K562 (cell line): ENCODE measurements around the gene CELA1. TPM values are rescaled to one million over a fixed set of nuclear protein-coding genes. Genes with fewer than 3 reads are reported as not detected.
A peak's percentile ranks its signal among the peaks of the same experiment; 100 is the strongest.

Experiments used
- FOXJ2 ChIP-seq: fragments of 200-800 bp; sonication (Bioruptor generic); IDR thresholded peaks from 2 replicates; pipeline ENCODE4 v1.6.1; 2016; ENCODE audit warnings: missing genetic modification characterization, missing compliant biosample characterization
- HMGN3 ChIP-seq: IDR thresholded peaks from 2 replicates; pipeline ENCODE4 v1.6.1; 2011; ENCODE audit warnings: borderline replicate concordance, low read depth, mild to moderate bottlenecking, mixed read lengths, low read length; ENCODE audit not compliant: insufficient read length; ENCODE audit errors: extremely low read depth
- KLF1 ChIP-seq: fragments of 450-650 bp; IDR thresholded peaks from 2 replicates; pipeline ENCODE4 v1.6.1; 2016; ENCODE audit warnings: missing genetic modification characterization, missing compliant biosample characterization
- MEIS2 ChIP-seq: fragments of 450-650 bp; IDR thresholded peaks from 2 replicates; pipeline ENCODE4 v1.6.1; 2014; ENCODE audit warnings: mild to moderate bottlenecking; ENCODE audit not compliant: partially characterized antibody
- NFE2 ChIP-seq: IDR thresholded peaks from 2 replicates; pipeline ENCODE4 v1.6.1; 2014; ENCODE audit warnings: antibody characterized with exemption, low read depth
- PTRF ChIP-seq: fragments of 450-650 bp; IDR thresholded peaks from 2 replicates; pipeline ENCODE4 v1.6.1; 2016; ENCODE audit warnings: mild to moderate bottlenecking, missing genetic modification characterization, missing compliant biosample characterization
- RBM15 ChIP-seq: fragments of 200-400 bp; formaldehyde crosslinking; IDR thresholded peaks from 2 replicates; pipeline ENCODE4 v1.6.1; 2018; ENCODE audit warnings: mild to moderate bottlenecking, low read length, moderate library complexity; ENCODE audit not compliant: insufficient read depth
- SAFB2 ChIP-seq: fragments of 200-400 bp; formaldehyde crosslinking; IDR thresholded peaks from 2 replicates; pipeline ENCODE4 v1.6.1; 2018; ENCODE audit warnings: borderline replicate concordance, low read length, low read depth, moderate library complexity; ENCODE audit not compliant: severe bottlenecking
- SOX6 ChIP-seq: fragments of 450-650 bp; IDR thresholded peaks from 2 replicates; pipeline ENCODE4 v1.6.1; 2014; ENCODE audit warnings: mild to moderate bottlenecking
- SREBF2 ChIP-seq: sonication (generic); formaldehyde crosslinking; IDR thresholded peaks from 2 replicates; pipeline ENCODE4 v1.4.0; 2020; ENCODE audit warnings: mild to moderate bottlenecking, missing genetic modification reagents
- ZBTB1 ChIP-seq: sonication (generic); formaldehyde crosslinking; IDR thresholded peaks from 2 replicates; pipeline ENCODE4 v1.8.1; 2023; ENCODE audit warnings: missing genetic modification reagents, low read depth, mild to moderate bottlenecking, borderline replicate concordance
- ZBTB17 ChIP-seq: fragments of 450-650 bp; formaldehyde crosslinking; IDR thresholded peaks from 2 replicates; pipeline ENCODE4 v1.4.0; 2020; ENCODE audit warnings: mild to moderate bottlenecking
- ZNF263 ChIP-seq: sonication (generic); formaldehyde crosslinking; IDR thresholded peaks from 2 replicates; pipeline ENCODE4 v1.8.0; 2022; ENCODE audit warnings: mild to moderate bottlenecking, missing genetic modification reagents, borderline replicate concordance
- polyA plus RNA-seq, 8 experiments: library from polyadenylated mRNA; depleted of rRNA in 4 of 8; stranded (reverse) in 5 of 8; unstranded in 3 of 8; fragments of >200 nt; fragmentation: Nextera tagmentation in 2 of 8; fragmentation: Illumina TruSeq in 1 of 8; extraction: Ambion mirVana in 2 of 8; extraction: Trizol in 1 of 8; gene quantifications; 2 replicates each; pipeline versions ENCODE4 v1.2.1 to v1.2.3, GENCODE V29; 2011 to 2014; ENCODE audit warnings: inconsistent platforms in 1 of 8, missing spikeins in 1 of 8
- total RNA-seq, 7 experiments: library from RNA; depleted of rRNA in 6 of 7; stranded (reverse); fragments of >200 nt in 6 of 7; fragmentation: Illumina TruSeq in 2 of 7; extraction: Trizol in 2 of 7; gene quantifications; 2 replicates each; pipeline versions ENCODE4 v1.2.1 to v1.2.3, GENCODE V29; 2011 to 2021; ENCODE audit warnings: low replicate concordance in 1 of 7
- TF ChIP-seq, protein P1 (sequence below): IDR thresholded peaks from 2 replicates; pipeline ENCODE4 v1.6.1; 2011; ENCODE audit not compliant: insufficient read length; ENCODE audit errors: extremely low read depth
- TF ChIP-seq, protein P2 (sequence below): sonication (generic); formaldehyde crosslinking; IDR thresholded peaks from 2 replicates; pipeline ENCODE4 v1.8.1; 2023; ENCODE audit warnings: mild to moderate bottlenecking, missing genetic modification reagents
- TF ChIP-seq, protein P3 (sequence below): sonication (generic); formaldehyde crosslinking; IDR thresholded peaks from 2 replicates; pipeline ENCODE4 v1.9.0; 2022; ENCODE audit warnings: mild to moderate bottlenecking, missing genetic modification reagents
- TF ChIP-seq, protein P4 (sequence below): fragments of 450-650 bp; IDR thresholded peaks from 2 replicates; pipeline ENCODE4 v1.6.1; 2016
- TF ChIP-seq, protein P5 (sequence below): sonication (generic); formaldehyde crosslinking; IDR thresholded peaks from 2 replicates; pipeline ENCODE4 v1.8.1; 2023; ENCODE audit warnings: missing genetic modification reagents, mild to moderate bottlenecking, borderline replicate concordance

The CELA1 gene
- total and polyA plus RNA-seq, 9 of the 15 experiments (the other 6 are each of a cell fraction or from before 2014, with no cell fraction given) = 0.06 to 0.27 (median 0.22) TPM; not detected in 6

DNA sequence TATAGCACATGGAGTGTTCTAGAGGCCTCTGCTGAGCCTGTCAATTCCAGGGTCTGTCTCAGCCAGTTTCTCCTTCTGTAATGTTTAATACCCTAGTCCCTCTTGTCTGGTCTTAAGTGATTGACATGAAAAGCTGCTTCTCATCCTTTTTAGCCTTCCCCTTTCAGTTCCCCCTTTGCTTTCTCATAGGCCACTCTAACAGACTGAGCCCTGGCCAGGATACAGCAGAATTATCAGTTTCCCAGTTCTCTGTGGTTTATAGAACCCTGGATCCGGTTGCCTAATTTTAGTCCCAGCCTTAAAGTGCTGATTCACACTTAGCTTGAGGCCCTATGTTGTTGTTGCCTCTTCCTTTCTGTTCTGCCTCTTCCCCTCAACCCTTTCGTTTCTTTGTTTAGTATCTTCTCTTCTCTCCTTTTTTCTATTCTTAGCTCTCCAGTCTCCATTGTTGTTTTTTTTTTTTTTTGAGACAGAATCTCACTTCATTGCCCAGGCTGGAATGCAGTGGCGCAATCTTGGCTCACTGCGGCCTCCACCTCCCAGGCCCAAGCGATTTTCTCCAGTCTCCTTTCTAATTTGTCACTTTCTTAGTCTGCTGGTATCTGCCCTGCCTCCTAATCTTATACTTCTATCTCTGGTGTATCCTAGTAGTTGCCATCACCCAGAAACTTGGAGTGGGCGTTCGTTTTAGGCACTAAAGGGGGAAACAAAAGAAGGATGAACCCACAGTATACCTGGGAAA lies 19.6 kb downstream of the CELA1 start (continued):
- TF ChIP-seq MEIS2 (peak; percentile 67), SAFB2 (no peak), ZBTB17 (CRISPR knock-in tag) (no peak), FOXJ2 (tag) (no peak), SOX6 (peak; percentile 90), ZNF263 (CRISPR knock-in tag) (no peak), HMGN3 (no peak), ZBTB1 (CRISPR knock-in tag) (no peak), RBM15 (no peak), SREBF2 (CRISPR knock-in tag) (no peak), PTRF (tag) (no peak; the same call in 1 of the 2 replicates), NFE2 (peak; percentile 99), KLF1 (tag) (no peak)
- TF ChIP-seq, protein P1, sequence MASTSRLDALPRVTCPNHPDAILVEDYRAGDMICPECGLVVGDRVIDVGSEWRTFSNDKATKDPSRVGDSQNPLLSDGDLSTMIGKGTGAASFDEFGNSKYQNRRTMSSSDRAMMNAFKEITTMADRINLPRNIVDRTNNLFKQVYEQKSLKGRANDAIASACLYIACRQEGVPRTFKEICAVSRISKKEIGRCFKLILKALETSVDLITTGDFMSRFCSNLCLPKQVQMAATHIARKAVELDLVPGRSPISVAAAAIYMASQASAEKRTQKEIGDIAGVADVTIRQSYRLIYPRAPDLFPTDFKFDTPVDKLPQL = no peak
- TF ChIP-seq, protein P2, sequence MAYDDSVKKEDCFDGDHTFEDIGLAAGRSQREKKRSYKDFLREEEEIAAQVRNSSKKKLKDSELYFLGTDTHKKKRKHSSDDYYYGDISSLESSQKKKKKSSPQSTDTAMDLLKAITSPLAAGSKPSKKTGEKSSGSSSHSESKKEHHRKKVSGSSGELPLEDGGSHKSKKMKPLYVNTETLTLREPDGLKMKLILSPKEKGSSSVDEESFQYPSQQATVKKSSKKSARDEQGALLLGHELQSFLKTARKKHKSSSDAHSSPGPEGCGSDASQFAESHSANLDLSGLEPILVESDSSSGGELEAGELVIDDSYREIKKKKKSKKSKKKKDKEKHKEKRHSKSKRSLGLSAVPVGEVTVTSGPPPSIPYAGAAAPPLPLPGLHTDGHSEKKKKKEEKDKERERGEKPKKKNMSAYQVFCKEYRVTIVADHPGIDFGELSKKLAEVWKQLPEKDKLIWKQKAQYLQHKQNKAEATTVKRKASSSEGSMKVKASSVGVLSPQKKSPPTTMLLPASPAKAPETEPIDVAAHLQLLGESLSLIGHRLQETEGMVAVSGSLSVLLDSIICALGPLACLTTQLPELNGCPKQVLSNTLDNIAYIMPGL (CRISPR knock-in tag) = no peak
- TF ChIP-seq, protein P3, sequence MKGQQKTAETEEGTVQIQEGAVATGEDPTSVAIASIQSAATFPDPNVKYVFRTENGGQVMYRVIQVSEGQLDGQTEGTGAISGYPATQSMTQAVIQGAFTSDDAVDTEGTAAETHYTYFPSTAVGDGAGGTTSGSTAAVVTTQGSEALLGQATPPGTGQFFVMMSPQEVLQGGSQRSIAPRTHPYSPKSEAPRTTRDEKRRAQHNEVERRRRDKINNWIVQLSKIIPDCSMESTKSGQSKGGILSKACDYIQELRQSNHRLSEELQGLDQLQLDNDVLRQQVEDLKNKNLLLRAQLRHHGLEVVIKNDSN (CRISPR knock-in tag) = no peak
- TF ChIP-seq, protein P4, sequence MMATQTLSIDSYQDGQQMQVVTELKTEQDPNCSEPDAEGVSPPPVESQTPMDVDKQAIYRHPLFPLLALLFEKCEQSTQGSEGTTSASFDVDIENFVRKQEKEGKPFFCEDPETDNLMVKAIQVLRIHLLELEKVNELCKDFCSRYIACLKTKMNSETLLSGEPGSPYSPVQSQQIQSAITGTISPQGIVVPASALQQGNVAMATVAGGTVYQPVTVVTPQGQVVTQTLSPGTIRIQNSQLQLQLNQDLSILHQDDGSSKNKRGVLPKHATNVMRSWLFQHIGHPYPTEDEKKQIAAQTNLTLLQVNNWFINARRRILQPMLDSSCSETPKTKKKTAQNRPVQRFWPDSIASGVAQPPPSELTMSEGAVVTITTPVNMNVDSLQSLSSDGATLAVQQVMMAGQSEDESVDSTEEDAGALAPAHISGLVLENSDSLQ = peak; percentile 96
- TF ChIP-seq, protein P5, sequence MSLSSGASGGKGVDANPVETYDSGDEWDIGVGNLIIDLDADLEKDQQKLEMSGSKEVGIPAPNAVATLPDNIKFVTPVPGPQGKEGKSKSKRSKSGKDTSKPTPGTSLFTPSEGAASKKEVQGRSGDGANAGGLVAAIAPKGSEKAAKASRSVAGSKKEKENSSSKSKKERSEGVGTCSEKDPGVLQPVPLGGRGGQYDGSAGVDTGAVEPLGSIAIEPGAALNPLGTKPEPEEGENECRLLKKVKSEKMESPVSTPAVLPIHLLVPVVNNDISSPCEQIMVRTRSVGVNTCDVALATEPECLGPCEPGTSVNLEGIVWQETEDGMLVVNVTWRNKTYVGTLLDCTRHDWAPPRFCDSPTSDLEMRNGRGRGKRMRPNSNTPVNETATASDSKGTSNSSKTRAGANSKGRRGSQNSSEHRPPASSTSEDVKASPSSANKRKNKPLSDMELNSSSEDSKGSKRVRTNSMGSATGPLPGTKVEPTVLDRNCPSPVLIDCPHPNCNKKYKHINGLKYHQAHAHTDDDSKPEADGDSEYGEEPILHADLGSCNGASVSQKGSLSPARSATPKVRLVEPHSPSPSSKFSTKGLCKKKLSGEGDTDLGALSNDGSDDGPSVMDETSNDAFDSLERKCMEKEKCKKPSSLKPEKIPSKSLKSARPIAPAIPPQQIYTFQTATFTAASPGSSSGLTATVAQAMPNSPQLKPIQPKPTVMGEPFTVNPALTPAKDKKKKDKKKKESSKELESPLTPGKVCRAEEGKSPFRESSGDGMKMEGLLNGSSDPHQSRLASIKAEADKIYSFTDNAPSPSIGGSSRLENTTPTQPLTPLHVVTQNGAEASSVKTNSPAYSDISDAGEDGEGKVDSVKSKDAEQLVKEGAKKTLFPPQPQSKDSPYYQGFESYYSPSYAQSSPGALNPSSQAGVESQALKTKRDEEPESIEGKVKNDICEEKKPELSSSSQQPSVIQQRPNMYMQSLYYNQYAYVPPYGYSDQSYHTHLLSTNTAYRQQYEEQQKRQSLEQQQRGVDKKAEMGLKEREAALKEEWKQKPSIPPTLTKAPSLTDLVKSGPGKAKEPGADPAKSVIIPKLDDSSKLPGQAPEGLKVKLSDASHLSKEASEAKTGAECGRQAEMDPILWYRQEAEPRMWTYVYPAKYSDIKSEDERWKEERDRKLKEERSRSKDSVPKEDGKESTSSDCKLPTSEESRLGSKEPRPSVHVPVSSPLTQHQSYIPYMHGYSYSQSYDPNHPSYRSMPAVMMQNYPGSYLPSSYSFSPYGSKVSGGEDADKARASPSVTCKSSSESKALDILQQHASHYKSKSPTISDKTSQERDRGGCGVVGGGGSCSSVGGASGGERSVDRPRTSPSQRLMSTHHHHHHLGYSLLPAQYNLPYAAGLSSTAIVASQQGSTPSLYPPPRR (CRISPR knock-in tag) = no peak
